HG03108 (cell line): ENCODE results near the gene IL21R.
"Not testable (repeated sequence)": the region's sequence is repeated elsewhere in the genome, so short reads cannot be mapped to it uniquely, and the experiment has no call there.

ENCODE experiments used
- ATAC-seq: cut with Tn5 transposase; IDR thresholded peaks from one replicate; pipeline ENCODE4 v1.9.1; 2021; ENCODE audit warnings: moderate library complexity; ENCODE audit not compliant: unreplicated experiment

IL21R gene

GRCh38 chr16:27441998-27442397 lies 40.0 kb downstream of the IL21R start:
- ATAC-seq: no peak

- ATAC-seq: no peak
These were observed 42.0 kb downstream of the IL21R start for GRCh38 chr16:27444015-27444414.

- no peak for ATAC-seq
These were observed 42.5 kb downstream of the IL21R start for GRCh38 chr16:27444470-27444869.

- ATAC-seq: no peak
These were observed 43.7 kb downstream of the IL21R start for GRCh38 chr16:27445502-27446175.

- ATAC-seq: no peak
These were observed 44.7 kb downstream of the IL21R start for GRCh38 chr16:27446721-27447120.

GRCh38 chr16:27447301-27447700 lies 45.3 kb downstream of the IL21R start:
- ATAC-seq: no peak

- ATAC-seq: no peak
These were observed 46.8 kb downstream of the IL21R start for GRCh38 chr16:27448532-27449433.

- peak; percentile 52 for ATAC-seq
These were observed 47.6 kb downstream of the IL21R start for GRCh38 chr16:27449434-27450195.

GRCh38 chr16:27450196-27450549 lies 48.2 kb downstream of the IL21R start:
- peak; percentile 16 for ATAC-seq

GRCh38 chr16:27452569-27453493 lies 50.9 kb downstream of the IL21R start:
- ATAC-seq: no peak

- no peak for ATAC-seq
These were observed 51.5 kb downstream of the IL21R start for GRCh38 chr16:27453494-27453825.

- no peak for ATAC-seq
These were observed 53.7 kb downstream of the IL21R start for GRCh38 chr16:27455700-27456099.

GRCh38 chr16:27457605-27457900 lies 55.6 kb downstream of the IL21R start:
- not testable (repeated sequence) for ATAC-seq

- ATAC-seq: no peak
These were observed 56.3 kb downstream of the IL21R start for GRCh38 chr16:27458258-27458657.

- ATAC-seq: no peak
These were observed 57.2 kb downstream of the IL21R start for GRCh38 chr16:27458987-27459688.

GRCh38 chr16:27460213-27460612 lies 58.2 kb downstream of the IL21R start:
- ATAC-seq: no peak

- ATAC-seq: no peak
These were observed 58.9 kb downstream of the IL21R start for GRCh38 chr16:27460663-27461482.

- no peak for ATAC-seq
These were observed 59.7 kb downstream of the IL21R start for GRCh38 chr16:27461483-27462171.
